Measurements from ENCODE around the gene ZNF710.

Gene ZNF710

GRCh38 chr15:89984421-89985010 is 16.6 kb upstream of the ZNF710 start:
- in situ Hi-C loops (cut with MboI; ENCODE audit: low pct_unique_long_range_greater_than_20kb, low sequenced_read_pairs) = no loop called here
- DNase-seq = no peak

- in situ Hi-C loops (cut with MboI; ENCODE audit: low pct_unique_long_range_greater_than_20kb, low sequenced_read_pairs) = no loop called here
- no peak for DNase-seq
Measured at GRCh38 chr15:89985111-89985510, 16.0 kb upstream of the ZNF710 start.

DNA sequence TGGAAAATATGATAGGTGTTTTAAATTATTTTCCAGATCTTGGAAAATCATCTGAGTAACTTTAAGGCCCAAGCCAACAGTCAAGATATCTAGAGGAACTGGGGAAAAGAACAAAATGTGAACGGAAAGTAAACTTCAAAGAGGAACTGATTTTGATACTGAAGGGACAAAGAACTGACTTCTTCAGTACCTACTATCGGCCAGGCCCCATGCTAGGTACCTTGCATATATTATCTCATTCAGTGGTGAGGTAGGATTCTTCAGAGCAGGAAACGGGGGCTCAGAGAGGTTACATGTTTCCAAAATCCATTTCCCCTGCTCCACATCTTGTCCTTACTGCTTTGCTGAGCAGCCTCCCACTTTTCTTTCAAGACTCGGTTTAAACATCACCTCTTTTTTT is 9.8 kb upstream of the ZNF710 start:
- no peak for DNase-seq
- in situ Hi-C loops (cut with MboI; ENCODE audit: low pct_unique_long_range_greater_than_20kb, low sequenced_read_pairs) = no loop called here

DNA sequence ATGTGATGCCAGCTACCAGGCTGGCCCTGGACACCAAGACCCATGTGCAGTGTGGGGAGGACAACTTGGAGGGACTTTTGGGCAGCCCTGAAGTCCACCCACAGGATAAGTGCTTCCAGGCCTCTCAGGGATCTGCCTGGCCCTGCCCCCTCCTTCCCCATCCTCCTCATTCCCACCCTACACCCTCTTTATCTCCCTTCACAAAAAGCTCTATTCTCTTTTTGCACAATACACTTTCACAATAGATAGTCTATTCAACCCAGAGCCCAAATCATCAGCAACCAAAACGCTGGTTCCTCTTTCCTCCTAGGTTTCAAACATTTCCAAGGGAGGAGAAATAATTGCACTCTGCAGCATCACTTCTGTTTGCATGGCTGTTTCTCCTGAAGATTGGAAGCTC is 7.8 kb upstream of the ZNF710 start:
- DNase-seq = no peak
- in situ Hi-C loops (cut with MboI; ENCODE audit: low pct_unique_long_range_greater_than_20kb, low sequenced_read_pairs) = no loop called here

GRCh38 chr15:89997079-89997478 is 4.0 kb upstream of the ZNF710 start:
- in situ Hi-C loops (cut with MboI; ENCODE audit: low pct_unique_long_range_greater_than_20kb, low sequenced_read_pairs) = no loop called here
- no peak for DNase-seq

DNA sequence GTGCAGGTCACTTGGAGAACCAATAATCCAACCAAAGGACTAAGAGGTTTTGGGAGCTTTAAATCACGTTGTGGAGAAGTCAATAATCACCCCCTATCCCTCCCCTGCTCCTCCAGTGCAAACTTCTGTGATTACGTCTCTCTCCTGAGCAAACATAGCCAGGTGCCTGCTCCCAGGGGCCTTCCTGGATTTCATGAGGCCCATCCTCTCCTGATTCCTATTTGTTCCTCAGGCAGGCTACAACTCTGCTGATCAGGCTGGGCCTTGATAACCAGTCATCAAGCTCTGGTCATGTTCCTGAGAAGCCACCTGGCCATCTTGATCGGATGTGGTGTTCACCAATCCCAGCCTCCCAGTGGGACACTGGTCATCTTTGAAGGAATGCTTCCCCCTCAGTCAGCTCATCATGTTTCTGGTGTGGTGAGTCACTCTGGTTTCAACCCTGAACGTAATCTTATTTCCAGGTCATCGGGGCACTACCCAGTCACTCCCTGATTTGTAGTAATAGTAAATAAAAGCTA is 2.9 kb upstream of the ZNF710 start:
- in situ Hi-C loops (cut with MboI; ENCODE audit: low pct_unique_long_range_greater_than_20kb, low sequenced_read_pairs) = no loop called here
- DNase-seq = no peak

- in situ Hi-C loops (cut with MboI; ENCODE audit: low pct_unique_long_range_greater_than_20kb, low sequenced_read_pairs) = no loop called here
- no peak for DNase-seq
Measured at GRCh38 chr15:89998923-89999675, 2.0 kb upstream of the ZNF710 start.

DNA sequence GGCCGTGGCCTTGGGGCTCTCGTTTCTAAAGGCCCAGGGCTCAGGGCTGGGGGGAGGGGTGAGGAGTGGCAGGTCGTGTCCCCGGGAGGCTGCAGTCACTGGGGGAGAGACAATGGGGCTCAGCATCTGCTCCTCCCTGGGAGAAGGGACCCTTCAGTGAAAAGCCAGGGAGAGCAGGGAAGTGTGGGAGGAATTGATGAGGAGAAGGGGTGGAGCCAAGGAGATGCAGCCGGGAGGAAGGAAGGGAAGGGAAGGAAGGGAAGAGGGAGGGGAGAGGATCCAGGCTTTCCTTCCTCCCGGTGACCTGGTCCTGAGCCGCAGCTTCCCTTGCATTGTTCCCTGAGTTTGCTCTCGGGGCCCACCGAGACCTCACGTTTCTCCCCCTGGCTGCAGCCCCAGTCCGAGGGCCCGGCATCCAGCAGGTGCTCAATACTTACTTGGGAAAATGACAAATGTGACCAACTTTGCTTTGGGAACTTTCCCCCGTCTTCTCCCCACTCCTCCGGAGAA is 1.4 kb upstream of the ZNF710 start:
- in situ Hi-C loops (cut with MboI; ENCODE audit: low pct_unique_long_range_greater_than_20kb, low sequenced_read_pairs) = no loop called here
- no peak for DNase-seq

DNA sequence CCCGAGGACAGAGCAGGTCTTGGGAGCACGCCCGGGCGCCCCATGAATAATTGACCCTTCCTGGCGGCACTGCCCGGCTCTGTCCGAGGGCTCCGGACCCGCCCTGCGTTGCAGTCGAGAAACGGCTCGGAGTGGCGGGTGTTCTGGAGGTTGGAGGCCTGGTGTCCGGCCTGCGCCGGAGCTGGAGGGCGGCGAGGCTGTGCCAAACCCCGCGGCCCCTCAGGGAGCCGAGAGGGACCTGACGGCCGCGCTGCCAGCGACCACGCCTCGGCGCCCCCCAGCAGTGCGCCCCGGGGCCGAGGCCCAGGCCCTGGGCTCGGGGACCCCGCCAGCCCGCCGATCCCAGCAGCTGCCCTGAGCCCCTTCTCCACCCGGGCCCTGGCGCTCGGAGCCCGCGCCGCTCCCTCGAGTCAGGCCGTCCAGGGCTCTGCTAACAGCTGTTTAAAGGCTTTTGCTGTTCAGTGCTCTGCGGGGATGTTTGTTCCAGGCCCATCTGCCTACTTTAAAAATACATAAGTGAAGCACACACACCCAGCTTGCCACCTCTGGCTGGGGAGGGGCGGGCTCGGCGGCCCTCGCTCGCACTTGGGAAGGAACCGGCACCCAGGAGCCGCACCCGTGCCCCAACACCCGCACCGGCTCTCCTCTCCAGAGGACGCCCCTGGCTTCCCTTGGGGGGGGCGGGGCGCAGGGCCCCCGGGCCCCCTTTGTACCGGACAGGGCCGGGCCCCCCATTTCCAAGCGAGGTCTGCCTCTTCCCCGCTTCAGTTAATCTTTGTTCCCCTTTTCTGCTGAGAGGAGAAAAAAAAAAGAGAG is 730 bp upstream of the ZNF710 start:
- DNase-seq = no peak
- in situ Hi-C loops (cut with MboI; ENCODE audit: low pct_unique_long_range_greater_than_20kb, low sequenced_read_pairs) = no loop called here

DNA sequence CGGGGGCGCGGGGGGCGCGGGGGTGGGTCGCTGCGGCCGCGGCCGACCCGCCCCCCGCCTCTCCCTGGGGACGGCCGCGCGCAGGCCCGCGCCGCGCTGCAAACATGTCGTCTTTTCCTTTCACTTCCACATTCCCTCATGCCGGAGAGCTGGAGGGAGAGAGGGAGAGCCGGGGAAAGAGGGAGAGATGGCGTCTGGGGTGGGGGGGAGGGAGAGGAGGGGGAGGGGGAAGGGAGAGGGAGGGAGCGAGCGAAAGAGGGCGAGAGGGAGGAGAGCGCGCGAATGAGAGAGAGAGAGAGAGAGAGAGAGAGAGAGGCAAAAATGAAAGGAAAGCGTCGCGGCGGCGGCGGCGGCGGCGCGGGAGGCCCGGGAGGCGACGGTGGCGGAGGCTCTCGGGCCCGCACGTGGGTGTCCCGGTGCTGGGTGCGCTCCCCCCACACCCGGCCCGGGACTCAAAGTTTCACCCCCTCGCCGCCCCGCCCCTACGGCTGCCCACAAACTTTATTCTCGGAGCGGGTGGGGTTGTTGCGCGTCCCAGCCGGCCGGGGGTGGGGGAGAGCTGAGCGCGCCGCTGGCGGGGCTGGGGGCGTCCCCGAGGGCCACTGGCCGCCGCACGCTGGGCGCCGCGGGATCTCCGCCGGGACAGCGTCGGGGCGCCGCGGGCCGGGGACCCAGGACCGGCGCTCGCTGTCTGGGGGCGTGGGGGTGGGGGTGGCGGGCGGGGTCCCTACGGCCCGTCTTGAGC is 731 bp downstream of the ZNF710 start:
- in situ Hi-C loops (cut with MboI; ENCODE audit: low pct_unique_long_range_greater_than_20kb, low sequenced_read_pairs) = no loop called here
- DNase-seq = peak; percentile 54

- in situ Hi-C loops (cut with MboI; ENCODE audit: low pct_unique_long_range_greater_than_20kb, low sequenced_read_pairs) = no loop called here
- DNase-seq = peak; percentile 50
Measured at GRCh38 chr15:90002428-90002844, 1.3 kb downstream of the ZNF710 start.

DNA sequence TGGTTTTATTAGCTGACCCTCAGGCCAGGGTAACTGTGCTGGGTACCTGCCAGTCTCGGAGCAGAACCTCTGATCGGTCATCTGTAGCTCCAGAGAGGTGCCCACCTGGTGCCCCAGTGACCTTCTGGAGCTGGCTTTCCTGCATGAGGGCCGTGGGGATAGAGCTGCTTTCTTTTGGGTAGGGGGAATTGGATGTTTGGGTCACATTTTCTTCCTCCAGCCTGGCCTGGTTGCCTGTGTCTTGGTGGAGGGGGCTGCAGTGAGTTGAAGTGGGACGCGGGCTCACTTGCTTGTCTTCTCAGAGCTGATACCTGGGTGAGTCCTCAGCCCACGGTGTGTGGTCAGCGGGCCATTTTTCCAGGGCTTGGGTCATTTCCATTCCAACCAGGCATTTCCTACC is 2.6 kb downstream of the ZNF710 start:
- in situ Hi-C loops (cut with MboI; ENCODE audit: low pct_unique_long_range_greater_than_20kb, low sequenced_read_pairs) = no loop called here
- DNase-seq = no peak

- in situ Hi-C loops (cut with MboI; ENCODE audit: low pct_unique_long_range_greater_than_20kb, low sequenced_read_pairs) = no loop called here
- DNase-seq = no peak
Measured at GRCh38 chr15:90004252-90004651, 3.1 kb downstream of the ZNF710 start.

GRCh38 chr15:90004671-90005070 is 3.5 kb downstream of the ZNF710 start:
- no peak for DNase-seq
- in situ Hi-C loops (cut with MboI; ENCODE audit: low pct_unique_long_range_greater_than_20kb, low sequenced_read_pairs) = no loop called here

DNA sequence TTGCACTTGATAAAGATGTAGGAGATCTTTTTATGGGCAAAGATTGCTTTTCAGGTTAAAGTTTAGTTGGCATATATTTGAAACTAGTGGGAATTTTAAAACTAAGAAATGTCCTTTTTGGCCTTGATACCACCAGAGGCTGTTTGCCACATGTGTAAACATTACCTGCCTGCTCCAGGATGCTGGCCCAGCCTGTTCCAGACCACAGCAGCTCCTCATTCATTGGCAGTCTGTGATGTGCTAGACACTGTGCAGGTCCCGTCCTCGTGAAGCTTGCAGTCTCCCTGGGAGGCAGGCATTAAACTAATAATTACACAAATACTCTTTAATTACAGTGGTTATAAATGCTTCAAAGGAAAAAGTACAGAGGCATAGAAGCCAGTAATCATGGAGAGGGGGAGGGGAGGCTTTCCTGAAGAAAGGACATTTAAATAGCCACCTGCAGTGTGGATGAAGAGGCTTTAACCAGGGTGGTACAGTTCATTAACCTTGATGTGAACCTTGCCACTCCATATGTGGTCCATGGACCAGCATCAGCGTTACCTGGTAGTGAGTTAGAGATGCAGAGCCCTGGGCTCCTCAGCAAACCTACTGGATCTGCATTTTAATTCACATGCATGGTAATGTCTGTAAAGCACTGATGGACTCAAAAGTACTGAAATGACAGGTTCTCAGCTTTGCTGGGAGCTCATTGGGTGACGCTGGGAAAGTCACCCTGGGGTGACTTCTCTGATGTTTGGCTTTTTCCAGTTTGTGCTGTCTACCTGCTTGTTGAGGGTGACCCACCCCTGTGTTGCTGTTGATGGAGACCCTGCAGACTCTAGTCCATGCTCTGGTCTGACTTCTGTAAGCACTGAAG is 5.3 kb downstream of the ZNF710 start:
- DNase-seq = no peak
- in situ Hi-C loops (cut with MboI; ENCODE audit: low pct_unique_long_range_greater_than_20kb, low sequenced_read_pairs) = no loop called here

GRCh38 chr15:90007076-90007460 is 5.9 kb downstream of the ZNF710 start:
- in situ Hi-C loops (cut with MboI; ENCODE audit: low pct_unique_long_range_greater_than_20kb, low sequenced_read_pairs) = no loop called here
- DNase-seq = no peak

- no peak for DNase-seq
- in situ Hi-C loops (cut with MboI; ENCODE audit: low pct_unique_long_range_greater_than_20kb, low sequenced_read_pairs) = no loop called here
Measured at GRCh38 chr15:90008607-90009006, 7.5 kb downstream of the ZNF710 start.

DNA sequence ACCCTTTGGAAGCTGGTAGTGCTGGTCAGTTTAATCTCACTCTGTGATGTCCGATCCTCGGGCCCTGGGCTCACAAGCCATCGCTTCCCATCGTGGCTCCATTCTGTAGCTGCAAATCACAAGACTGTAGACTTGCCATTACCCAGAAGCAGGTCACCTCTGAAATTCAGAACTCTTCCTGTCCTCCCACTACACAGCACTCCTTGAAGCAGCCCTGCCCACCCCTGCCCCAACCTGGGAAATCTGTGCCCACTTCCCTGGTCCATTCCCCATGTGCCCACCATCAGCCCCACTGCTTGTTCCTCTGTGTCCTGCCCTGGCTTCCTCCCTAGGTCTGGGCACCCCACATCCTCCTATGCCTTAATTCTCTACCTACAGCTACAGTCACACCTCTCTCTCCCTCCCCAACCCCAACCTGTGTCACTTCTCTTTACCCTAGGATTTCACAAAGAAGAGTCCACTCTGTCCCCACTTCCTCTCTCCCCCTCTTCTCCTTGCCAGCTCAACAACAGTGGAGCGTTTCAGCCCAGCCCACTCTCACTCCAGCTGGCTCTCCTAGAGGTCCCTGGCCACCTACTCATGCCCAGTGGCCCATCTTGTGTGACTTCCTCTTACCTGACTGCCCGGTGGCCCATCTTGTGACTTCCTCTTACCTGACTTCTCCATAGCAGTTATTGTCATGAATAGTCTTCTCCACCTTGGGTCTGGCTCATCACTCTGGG is 8.3 kb downstream of the ZNF710 start:
- in situ Hi-C loops (cut with MboI; ENCODE audit: low pct_unique_long_range_greater_than_20kb, low sequenced_read_pairs) = no loop called here
- peak; percentile 36 for DNase-seq

Measured in KBM-7 (cell line).